ENCODE data around the gene CALN1. TPM values are rescaled to one million over a fixed set of nuclear protein-coding genes. Genes with fewer than 3 reads are reported as not detected.

Gene CALN1
- total and polyA plus RNA-seq, 11 donors = not detected

GRCh38 chr7:72283309-72283708, 128.8 kb downstream of the CALN1 start:
- DNase-seq (no peak), ATAC-seq (no peak)
- intact Hi-C loops (cut with DNase I) = no loop called here
- Histone ChIP-seq H3K9me3 (peaks cover 0 to 13% (median 0%) of the 10 kb centered on the region in 12 donors), H3K27me3 (peaks cover 0 to 3% (median 0%) of the 10 kb centered on the region in 9 donors), H3K4me1 (no peaks in the 10 kb centered on the region), H3K4me3 (no peak overlapping the region), H3K27ac (no peak overlapping the region), H3K36me3 (no peaks in the 10 kb centered on the region)
- no peak for TF ChIP-seq POLR2A (IDR thresholded peaks at IDR 0.05)
- no peak for TF ChIP-seq CTCF (IDR thresholded peaks at IDR 0.05)
- 45 to 50% (median 47%) methylated on average over 1 of the region's 1 CpG for WGBS, 4 donors

- intact Hi-C loops (cut with DNase I) = no loop called here
- DNase-seq = no peak
- peaks cover 0 to 3% (median 0%) of the 10 kb centered on the region in 9 donors for H3K27me3 ChIP-seq
- no peaks in the 10 kb centered on the region for H3K4me1 ChIP-seq
- H3K36me3 ChIP-seq = no peaks in the 10 kb centered on the region
- peaks cover 0 to 24% (median 2%) of the 10 kb centered on the region in 12 donors for H3K9me3 ChIP-seq
- WGBS, 4 donors = 21 to 31% (median 25%) methylated on average over 2 of the region's 2 CpGs
- no peak overlapping the region for H3K27ac ChIP-seq
- ATAC-seq = no peak
- H3K4me3 ChIP-seq = no peak overlapping the region
- TF ChIP-seq POLR2A (IDR thresholded peaks at IDR 0.05) (no peak), CTCF (IDR thresholded peaks at IDR 0.05) (no peak)
Measured at GRCh38 chr7:72281308-72281707, 130.8 kb downstream of the CALN1 start.

- Histone ChIP-seq H3K36me3 (no peaks in the 10 kb centered on the region), H3K27ac (no peak overlapping the region), H3K27me3 (no peaks in the 10 kb centered on the region), H3K4me1 (no peaks in the 10 kb centered on the region), H3K9me3 (peaks cover 0 to 22% (median 0%) of the 10 kb centered on the region in 12 donors), H3K4me3 (no peak overlapping the region)
- ATAC-seq = no peak
- DNase-seq = no peak
- TF ChIP-seq POLR2A (IDR thresholded peaks at IDR 0.05) (no peak), CTCF (IDR thresholded peaks at IDR 0.05) (no peak)
- intact Hi-C loops (cut with DNase I) = no loop called here
- WGBS, 4 donors = 63 to 77% (median 70%) methylated on average over 3 of the region's 3 CpGs
Measured at GRCh38 chr7:72279203-72279602, 132.9 kb downstream of the CALN1 start.

- intact Hi-C loops (cut with DNase I) = no loop called here
- no peak for ATAC-seq
- no peak for DNase-seq
Measured at GRCh38 chr7:72278550-72278949, 133.6 kb downstream of the CALN1 start.

More at GRCh38 chr7:72278550-72278949, 133.6 kb downstream of the CALN1 start:
- WGBS, 4 donors = 48 to 69% (median 66%) methylated on average over 8 of the region's 8 CpGs
- H3K27me3 ChIP-seq = no peaks in the 10 kb centered on the region
- no peak overlapping the region for H3K4me3 ChIP-seq
- no peaks in the 10 kb centered on the region for H3K4me1 ChIP-seq
- H3K27ac ChIP-seq = no peak overlapping the region
- TF ChIP-seq POLR2A (IDR thresholded peaks at IDR 0.05) (no peak), CTCF (IDR thresholded peaks at IDR 0.05) (no peak)
- H3K36me3 ChIP-seq = no peaks in the 10 kb centered on the region
- peaks cover 0 to 15% (median 0%) of the 10 kb centered on the region in 12 donors for H3K9me3 ChIP-seq

Measured in heart left ventricle (tissue), 16 donors.